Activated CD4-positive, alpha-beta T cell treated with anti-CD3 and anti-CD28 coated beads for 24 hours (primary cell): ENCODE data around the gene SRMS.
A peak's percentile ranks its signal among the peaks of the same experiment; 100 is the strongest.

Experiments
- DNase-seq, 2 donors: peaks; one replicate each; pipeline ENCODE4 v3.0.0-alpha.2; 2020; ENCODE audit warnings: low read depth in 2 of 2

The SRMS gene, protein sequence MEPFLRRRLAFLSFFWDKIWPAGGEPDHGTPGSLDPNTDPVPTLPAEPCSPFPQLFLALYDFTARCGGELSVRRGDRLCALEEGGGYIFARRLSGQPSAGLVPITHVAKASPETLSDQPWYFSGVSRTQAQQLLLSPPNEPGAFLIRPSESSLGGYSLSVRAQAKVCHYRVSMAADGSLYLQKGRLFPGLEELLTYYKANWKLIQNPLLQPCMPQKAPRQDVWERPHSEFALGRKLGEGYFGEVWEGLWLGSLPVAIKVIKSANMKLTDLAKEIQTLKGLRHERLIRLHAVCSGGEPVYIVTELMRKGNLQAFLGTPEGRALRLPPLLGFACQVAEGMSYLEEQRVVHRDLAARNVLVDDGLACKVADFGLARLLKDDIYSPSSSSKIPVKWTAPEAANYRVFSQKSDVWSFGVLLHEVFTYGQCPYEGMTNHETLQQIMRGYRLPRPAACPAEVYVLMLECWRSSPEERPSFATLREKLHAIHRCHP

DNA sequence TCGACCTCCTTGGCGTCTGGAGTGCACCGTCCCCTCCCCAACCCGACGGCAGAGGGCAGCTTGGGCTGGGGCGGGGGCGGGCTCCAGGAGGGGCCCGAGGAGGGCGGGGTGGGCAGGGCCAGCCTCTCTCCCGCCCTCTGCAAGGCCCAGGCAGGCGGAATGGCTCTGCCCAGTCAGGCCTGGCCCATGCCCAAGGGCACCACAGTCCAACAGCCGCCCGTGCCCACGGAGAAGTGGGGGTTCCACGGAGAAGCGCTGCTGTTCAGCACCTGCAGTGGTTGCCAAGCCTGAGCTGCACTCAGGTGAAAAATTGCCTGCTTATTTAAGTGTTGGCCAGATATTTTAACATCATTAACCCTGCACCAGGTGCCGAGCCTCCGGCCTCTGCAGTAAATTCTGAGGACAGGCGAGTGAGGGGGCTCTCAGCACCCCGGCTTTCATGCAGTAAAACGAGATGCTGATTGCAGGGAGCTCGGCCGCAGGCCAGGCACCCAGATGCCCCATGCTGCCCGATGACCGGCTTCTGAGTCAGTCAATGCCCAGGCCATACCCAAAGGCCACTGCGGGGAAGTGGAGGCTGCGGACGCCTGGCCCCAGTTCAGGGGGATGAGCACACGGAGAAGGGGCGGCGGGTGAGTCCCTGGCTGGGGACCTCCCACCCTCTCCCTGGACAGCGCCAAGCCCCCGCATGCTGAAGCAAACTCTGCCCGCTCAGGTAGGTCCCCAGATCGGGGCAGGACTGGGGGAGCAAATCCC lies at the start of gene SRMS:
Gene SRMS (minus strand): TSS at position 25 of the 756 bp plus-strand sequence. CDS start 286 bp downstream, outside the sequence.
- DNase-seq: no peak

- no peak for DNase-seq
Observed at GRCh38 chr20:63596423-63596822, 48.9 kb upstream of the SRMS start.

DNA sequence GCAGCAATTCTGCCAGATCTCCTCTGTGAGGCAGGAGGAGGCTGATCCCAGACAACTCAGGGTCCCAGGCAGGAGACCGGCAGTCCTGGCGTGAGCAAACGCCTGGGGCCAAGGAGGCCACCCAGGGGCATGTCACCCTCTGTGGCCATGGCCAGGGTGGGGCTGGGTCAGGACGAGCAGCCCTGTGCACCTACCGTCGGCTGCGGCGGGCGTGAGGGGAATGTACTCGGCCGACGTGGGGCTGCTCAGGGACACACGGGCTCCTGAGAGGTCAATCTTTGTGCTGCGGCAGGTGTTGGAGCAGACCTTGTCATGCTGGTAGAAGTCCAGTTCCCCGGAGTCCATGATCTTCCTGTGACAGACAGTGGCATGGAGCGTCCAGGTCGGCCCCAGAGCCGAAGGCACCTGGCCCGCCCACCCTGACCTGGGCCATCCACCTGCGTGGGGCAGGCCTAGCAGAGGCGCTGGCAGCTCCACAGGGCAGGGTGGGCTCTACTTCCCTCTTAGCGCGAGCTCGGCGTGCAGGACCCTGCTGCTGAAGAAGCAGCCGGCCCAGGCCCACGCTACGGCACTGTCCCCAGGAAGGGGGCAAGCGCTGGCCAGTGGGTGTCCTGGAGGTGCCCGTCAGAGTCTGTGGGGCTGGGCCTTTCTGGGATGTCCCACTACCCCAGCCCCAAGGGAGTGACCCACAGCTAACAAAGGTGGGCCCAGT lies 48.0 kb upstream of the SRMS start:
- no peak for DNase-seq

- no peak for DNase-seq
Observed at GRCh38 chr20:63594043-63594561, 46.6 kb upstream of the SRMS start.

- DNase-seq: no peak
Observed at GRCh38 chr20:63592661-63593060, 45.1 kb upstream of the SRMS start.

DNA sequence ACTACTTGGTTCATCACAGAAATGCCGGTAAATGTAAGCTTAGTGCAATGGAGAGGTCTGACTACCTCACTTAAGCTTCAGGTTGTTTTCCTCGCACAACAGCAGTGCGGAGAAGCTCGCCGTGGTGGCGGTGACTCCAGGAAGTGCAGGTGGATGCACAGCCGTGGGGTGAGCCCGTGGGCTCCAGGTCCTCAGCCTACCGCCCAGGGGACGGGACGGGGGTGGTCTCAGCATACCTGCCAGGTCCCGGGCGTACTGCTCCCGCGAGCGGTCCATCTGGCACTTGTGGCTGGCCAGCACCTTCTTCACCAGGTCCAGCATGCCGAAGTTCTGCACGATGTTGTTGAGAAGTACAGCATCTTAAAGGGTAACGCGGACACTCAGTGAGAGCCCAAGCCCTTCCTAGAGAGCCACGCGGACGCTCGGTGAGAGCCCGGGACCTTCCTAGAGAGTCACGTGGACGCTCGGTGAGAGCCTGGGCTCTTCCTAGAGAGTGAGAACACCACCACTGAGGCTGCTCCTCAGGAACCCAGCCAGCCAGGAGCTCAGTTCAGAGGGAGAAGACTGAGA lies 44.3 kb upstream of the SRMS start:
- no peak for DNase-seq

DNA sequence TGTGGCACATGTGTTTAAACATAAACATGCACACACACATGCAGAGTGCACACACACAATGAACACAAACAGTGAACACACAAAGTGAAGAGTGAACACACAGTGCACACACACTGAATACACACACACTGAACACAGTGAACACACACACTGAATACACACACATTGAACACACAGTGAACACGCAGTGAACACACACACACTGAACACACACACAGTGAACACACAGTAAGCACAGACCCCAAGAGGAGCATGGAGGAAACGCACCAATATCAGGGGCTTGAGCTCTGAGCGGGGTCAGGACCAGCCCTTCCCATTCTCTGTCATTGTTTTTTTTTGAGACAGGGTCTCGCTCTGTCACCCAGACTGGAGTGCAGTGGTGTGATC lies 43.6 kb upstream of the SRMS start:
- no peak for DNase-seq

- DNase-seq: no peak
Observed at GRCh38 chr20:63590218-63591146, 42.9 kb upstream of the SRMS start.

DNA sequence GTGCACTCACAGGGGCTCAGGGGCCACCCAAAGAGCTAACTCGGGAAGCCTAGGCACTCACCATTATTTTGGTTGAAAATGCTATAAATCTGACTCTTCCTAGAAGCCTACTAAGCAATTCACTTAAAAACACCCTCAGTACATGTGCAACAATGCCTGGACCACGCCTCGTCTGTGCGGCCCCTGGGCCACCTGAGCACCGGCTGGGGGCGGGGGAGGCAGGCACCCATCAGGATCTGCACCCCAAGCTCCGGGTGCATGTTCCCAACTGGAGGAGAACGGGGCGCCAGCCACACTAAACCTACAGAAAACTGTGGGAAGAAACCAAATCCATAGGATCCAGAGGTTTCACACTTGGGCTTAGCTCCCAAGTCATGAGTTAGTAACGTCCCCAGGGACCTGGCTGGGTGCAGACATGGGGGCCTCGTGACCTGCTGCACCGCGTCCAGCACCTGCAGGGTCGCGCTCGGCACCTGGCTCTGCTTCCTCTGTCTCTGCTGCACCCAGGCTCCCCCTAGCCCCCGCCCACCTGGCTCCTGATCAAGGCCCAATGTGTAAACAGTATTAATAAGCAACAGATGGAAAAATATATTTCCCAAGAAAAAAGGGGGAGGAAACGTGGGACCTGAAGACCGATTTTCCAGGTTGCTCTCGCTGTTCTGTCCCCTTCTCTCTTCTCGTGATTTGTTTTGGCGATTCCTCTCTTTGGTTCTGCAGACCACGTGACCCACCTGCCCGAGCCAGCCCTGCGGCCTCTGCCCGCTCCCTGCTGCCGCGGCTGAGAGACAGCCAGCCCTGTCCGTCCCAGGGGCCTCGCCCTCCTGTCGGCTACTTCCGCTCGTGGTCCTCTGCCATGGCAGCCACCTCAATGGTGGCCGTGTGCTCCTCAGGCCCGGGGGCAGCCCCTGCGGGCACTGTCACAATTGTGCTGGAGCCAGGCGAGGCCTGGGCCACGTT lies 42.0 kb upstream of the SRMS start:
- DNase-seq: no peak

- no peak for DNase-seq
Observed at GRCh38 chr20:63588641-63589041, 41.1 kb upstream of the SRMS start.

DNA sequence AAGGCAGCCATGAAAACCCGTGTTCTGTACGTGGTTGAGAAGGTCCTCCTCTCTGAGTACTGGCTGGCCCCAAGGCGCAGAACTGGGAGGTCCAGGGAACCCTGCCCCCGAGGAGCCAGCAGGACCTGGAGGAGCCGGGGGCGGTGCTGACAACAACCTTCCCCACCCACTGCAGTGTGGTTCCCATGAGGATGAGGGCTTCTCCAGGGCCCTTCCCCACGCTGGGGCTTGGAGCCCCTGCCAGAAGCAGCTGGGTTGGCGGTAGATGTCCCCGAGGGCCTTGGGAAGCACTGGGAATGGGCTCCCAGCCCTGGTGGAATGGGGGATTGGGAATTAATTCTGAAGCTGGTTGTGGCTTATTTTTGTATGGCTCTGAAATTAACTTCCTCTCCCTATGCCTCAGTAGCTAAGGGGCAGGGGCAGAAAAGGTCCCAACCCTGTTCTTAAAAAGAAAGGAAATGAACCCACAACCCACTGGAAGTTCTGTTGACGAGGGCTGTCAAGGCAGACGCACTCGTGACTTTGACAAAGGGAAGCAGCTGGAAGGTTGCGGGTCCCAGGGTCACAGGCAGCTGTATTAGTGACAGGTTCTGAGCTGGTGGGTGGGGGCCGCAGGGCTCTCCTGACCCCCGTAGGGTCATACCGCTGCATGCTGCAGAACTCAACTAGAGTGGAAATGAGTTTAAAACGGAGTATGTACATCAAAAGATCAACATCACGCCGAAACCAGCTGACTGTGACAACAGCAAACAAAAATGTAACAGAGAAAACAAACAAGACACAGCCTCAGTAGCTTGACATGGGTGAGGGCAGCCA lies 40.4 kb upstream of the SRMS start:
- no peak for DNase-seq

GRCh38 chr20:63587256-63587655 lies 39.7 kb upstream of the SRMS start:
- DNase-seq: no peak

DNA sequence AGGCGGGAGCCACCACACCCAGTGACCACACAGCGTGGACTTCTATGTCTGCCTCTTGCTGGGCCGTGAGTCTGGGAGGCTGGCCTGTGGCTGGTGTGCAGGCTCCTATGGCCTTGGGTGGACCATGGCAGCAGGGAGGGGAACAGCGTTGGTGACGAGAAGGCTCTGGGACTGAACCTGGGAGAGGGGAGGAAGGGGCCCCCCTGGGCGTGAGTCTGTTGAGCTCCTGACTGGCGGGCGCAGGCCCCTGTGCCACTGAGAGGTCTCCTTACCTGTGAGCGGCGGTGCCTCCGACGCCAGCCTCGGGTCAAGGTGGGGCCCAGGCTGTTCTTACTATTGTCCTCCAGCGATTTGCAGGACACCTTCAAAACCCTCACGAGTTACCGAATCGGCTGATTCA lies 39.2 kb upstream of the SRMS start:
- no peak for DNase-seq

- DNase-seq: no peak
Observed at GRCh38 chr20:63585616-63586565, 38.3 kb upstream of the SRMS start.

DNA sequence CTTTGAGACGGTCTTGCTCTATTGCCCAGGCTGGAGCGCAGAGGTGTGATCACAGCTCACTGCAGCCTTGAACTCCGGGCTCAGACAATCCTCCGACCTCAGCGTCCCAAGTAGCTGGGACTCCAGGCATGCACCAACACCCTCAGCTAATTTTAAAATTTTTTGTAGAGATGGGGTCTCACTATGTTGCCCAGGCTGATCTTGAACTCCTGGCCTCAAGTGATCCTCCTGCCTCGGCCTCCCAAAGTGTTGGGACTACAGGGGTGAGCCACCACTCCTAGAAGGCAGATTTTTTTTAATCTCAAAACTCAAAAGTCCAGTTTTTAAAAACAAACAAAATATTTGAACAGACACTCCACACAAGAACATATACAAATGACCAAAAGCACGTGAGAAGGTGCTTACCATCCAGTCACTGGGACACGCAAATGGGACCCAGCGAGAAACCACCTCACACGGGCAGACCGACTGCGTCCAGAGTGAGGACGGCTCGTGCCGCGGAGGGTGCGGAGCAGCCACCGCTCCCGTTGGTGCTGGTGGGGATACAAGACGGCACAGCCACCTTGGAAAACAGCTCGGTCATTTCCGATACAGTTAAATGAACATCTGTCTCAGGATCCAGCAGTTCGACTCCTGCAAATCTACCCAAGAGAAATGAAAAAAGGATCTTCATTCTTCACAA lies 35.0 kb upstream of the SRMS start:
- no peak for DNase-seq

DNA sequence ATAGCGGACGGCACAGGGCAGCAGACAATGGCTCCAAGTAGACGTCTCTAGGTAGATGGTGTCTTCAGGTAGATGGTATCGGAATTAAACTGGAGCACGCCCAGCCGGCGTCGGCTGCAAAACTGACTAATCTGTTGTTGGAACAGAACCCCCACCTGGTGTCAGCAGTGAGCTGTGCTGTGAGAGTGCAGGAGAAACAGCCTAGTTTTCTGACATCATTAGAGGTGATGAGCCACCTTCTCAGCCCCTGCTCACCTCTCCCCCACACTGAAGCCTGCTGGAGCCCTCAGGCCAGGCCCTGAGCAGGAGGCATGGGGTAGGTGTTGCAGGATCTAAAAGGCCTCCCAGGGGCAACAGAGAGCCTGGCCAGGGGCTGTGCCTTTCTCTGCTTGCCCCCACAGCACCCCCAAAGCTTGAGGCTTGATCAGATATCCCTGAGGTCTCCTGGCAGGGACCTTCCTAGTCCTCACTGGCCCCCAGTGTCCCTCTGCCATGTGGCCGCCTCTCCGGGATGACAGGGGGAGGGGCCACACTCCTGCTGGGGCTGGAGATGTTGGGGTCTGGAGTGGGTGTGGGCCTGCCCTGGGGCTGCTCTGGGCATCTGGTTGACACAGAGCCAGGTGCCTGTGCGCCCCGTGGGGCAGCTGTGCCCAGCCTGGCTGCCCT lies 33.4 kb upstream of the SRMS start:
- DNase-seq: peak; percentile 47 to 50
